H9 (cell line): ENCODE measurements around the gene FRY. TPM values are rescaled to one million over a fixed set of nuclear protein-coding genes. Genes with fewer than 3 reads are reported as not detected.

ENCODE experiments used
- DNase-seq: peaks from one replicate; pipeline ENCODE4 v3.0.0-alpha.2; 2017
- H2AFZ ChIP-seq: one replicate; pipeline ENCODE4 v1.6.1; 2013; ENCODE audit warnings: mild to moderate bottlenecking, low read length, control low read depth, moderate library complexity
- H2AK5ac ChIP-seq: 2 replicates; pipeline ENCODE4 v1.6.1; 2013; ENCODE audit warnings: low read length, control low read depth, mixed read lengths; ENCODE audit not compliant: insufficient read length
- H2BK120ac ChIP-seq: one replicate; pipeline ENCODE4 v1.6.1; 2013; ENCODE audit warnings: low read depth, mild to moderate bottlenecking, low read length, control low read depth, inconsistent platforms; ENCODE audit not compliant: poor library complexity, severe bottlenecking
- H2BK12ac ChIP-seq: 2 replicates; pipeline ENCODE4 v1.6.1; 2013; ENCODE audit warnings: low read length, control low read depth, mixed read lengths, low read depth; ENCODE audit not compliant: insufficient read length
- H2BK15ac ChIP-seq: 2 replicates; pipeline ENCODE4 v1.6.1; 2013; ENCODE audit warnings: low read depth, low read length, control low read depth
- H2BK20ac ChIP-seq: one replicate; pipeline ENCODE4 v1.6.1; 2013; ENCODE audit warnings: low read depth, mild to moderate bottlenecking, low read length, control low read depth, inconsistent platforms; ENCODE audit not compliant: poor library complexity, severe bottlenecking
- H2BK5ac ChIP-seq: 2 replicates; pipeline ENCODE4 v1.6.1; 2013; ENCODE audit warnings: low read length, control low read depth, mixed read lengths; ENCODE audit not compliant: insufficient read length
- H3K14ac ChIP-seq: 2 replicates; pipeline ENCODE4 v1.6.1; 2013; ENCODE audit warnings: low read length, control low read depth; ENCODE audit not compliant: insufficient read depth
- H3K18ac ChIP-seq: 2 replicates; pipeline ENCODE4 v1.6.1; 2013; ENCODE audit warnings: low read depth, mild to moderate bottlenecking, mixed read lengths, low read length, control low read depth; ENCODE audit not compliant: insufficient read length
- H3K23ac ChIP-seq: 2 replicates; pipeline ENCODE4 v1.6.1; 2013; ENCODE audit warnings: low read length, control low read depth, mixed read lengths, low read depth; ENCODE audit not compliant: insufficient read length
- H3K23me2 ChIP-seq: 2 replicates; pipeline ENCODE4 v1.6.1; 2013; ENCODE audit warnings: low read depth, mild to moderate bottlenecking, mixed read lengths, low read length, control low read depth; ENCODE audit not compliant: insufficient read length, poor library complexity, severe bottlenecking
- H3K27ac ChIP-seq: 2 replicates; pipeline ENCODE4 v1.5.1; 2013; ENCODE audit warnings: low read length, control low read depth, mixed read lengths, low read depth; ENCODE audit not compliant: insufficient read length
- H3K27me3 ChIP-seq: 2 replicates; pipeline ENCODE4 v1.6.1; 2013; ENCODE audit warnings: low read length, control low read depth, inconsistent platforms; ENCODE audit not compliant: insufficient read depth
- H3K4ac ChIP-seq: 2 replicates; pipeline ENCODE4 v1.6.1; 2013; ENCODE audit warnings: low read depth, mild to moderate bottlenecking, control low read depth, inconsistent platforms, low read length, moderate library complexity
- H3K4me1 ChIP-seq: 2 replicates; pipeline ENCODE4 v1.6.1; 2013; ENCODE audit warnings: low read length, control low read depth, inconsistent platforms; ENCODE audit not compliant: insufficient read depth
- H3K4me2 ChIP-seq: 2 replicates; pipeline ENCODE4 v1.6.1; 2013; ENCODE audit warnings: low read length, control low read depth, mixed read lengths; ENCODE audit not compliant: insufficient read length, insufficient read depth
- H3K56ac ChIP-seq: 2 replicates; pipeline ENCODE4 v1.6.1; 2013; ENCODE audit warnings: low read depth, mild to moderate bottlenecking, mixed read lengths, low read length, control low read depth; ENCODE audit not compliant: insufficient read length
- H3K79me1 ChIP-seq: 2 replicates; pipeline ENCODE4 v1.6.1; 2013; ENCODE audit warnings: low read depth, mild to moderate bottlenecking, moderate library complexity, low read length, control low read depth, inconsistent platforms; ENCODE audit not compliant: insufficient read depth, poor library complexity, severe bottlenecking
- H3K79me2 ChIP-seq: 2 replicates; pipeline ENCODE4 v1.6.1; 2013; ENCODE audit warnings: low read length, control low read depth, inconsistent platforms; ENCODE audit not compliant: insufficient read depth
- H3K9ac ChIP-seq: 2 replicates; pipeline ENCODE4 v1.6.1; 2013; ENCODE audit warnings: low read length, control low read depth, mixed read lengths; ENCODE audit not compliant: insufficient read length; ENCODE audit errors: extremely low read depth
- H3K9me3 ChIP-seq: one replicate; pipeline ENCODE4 v1.6.1; 2013; ENCODE audit warnings: low read depth, low read length, inconsistent platforms; ENCODE audit not compliant: control insufficient read depth
- H3T11ph ChIP-seq: one replicate; pipeline ENCODE4 v1.6.1; 2013; ENCODE audit warnings: mild to moderate bottlenecking, low read length, control low read depth, inconsistent platforms
- H4K20me1 ChIP-seq: one replicate; pipeline ENCODE4 v1.6.1; 2013; ENCODE audit not compliant: control insufficient read depth, insufficient read length, insufficient read depth
- H4K5ac ChIP-seq: 2 replicates; pipeline ENCODE4 v1.6.1; 2013; ENCODE audit warnings: low read depth, mild to moderate bottlenecking, mixed read lengths, low read length, control low read depth; ENCODE audit not compliant: insufficient read length
- H4K8ac ChIP-seq: replicated peaks from 2 replicates; pipeline ENCODE4 v1.6.1; 2013; ENCODE audit warnings: low read length, control low read depth, mixed read lengths, low read depth; ENCODE audit not compliant: insufficient read length
- H4K91ac ChIP-seq: 2 replicates; pipeline ENCODE4 v1.6.1; 2013; ENCODE audit warnings: low read depth, mild to moderate bottlenecking, moderate library complexity, mixed read lengths, low read length, control low read depth; ENCODE audit not compliant: insufficient read length
- H3K27ac Mint-ChIP-seq, 3 experiments: 2 replicates in 2 of 3; 3 replicates in 1 of 3; pipeline ENCODE4 v1.8.0; 2020 to 2021; ENCODE audit warnings: mixed read lengths in 3 of 3, mild to moderate bottlenecking in 1 of 3, moderate library complexity in 1 of 3
- H3K27me3 Mint-ChIP-seq: 2 replicates; pipeline ENCODE4 v1.8.0; 2021; ENCODE audit warnings: low read depth, mild to moderate bottlenecking, moderate library complexity, mixed read lengths
- H3K36me3 Mint-ChIP-seq, 3 experiments: 2 replicates in 2 of 3; 3 replicates in 1 of 3; pipeline ENCODE4 v1.8.0; 2020 to 2021; ENCODE audit warnings: low read depth in 3 of 3, mixed read lengths in 3 of 3; ENCODE audit not compliant: insufficient read depth in 1 of 3
- H3K4me1 Mint-ChIP-seq, 2 experiments: 2 replicates each; pipeline ENCODE4 v1.8.0; 2020; ENCODE audit warnings: mixed read lengths in 2 of 2
- H3K4me3 Mint-ChIP-seq, 2 experiments: 2 replicates in 1 of 2; 3 replicates in 1 of 2; pipeline ENCODE4 v1.8.0; 2020 to 2021; ENCODE audit warnings: mild to moderate bottlenecking in 2 of 2, mixed read lengths in 2 of 2, moderate library complexity in 1 of 2
- H3K9me3 Mint-ChIP-seq, 2 experiments: 2 replicates in 1 of 2; 3 replicates in 1 of 2; pipeline ENCODE4 v1.8.0; 2020; ENCODE audit warnings: mild to moderate bottlenecking in 2 of 2, mixed read lengths in 2 of 2, moderate library complexity in 1 of 2
- CTCF ChIP-seq: fragments of 200-600 bp; sonication (generic); conservative IDR thresholded peaks from 3 replicates; pipeline ENCODE4 v1.8.0; 2021; ENCODE audit warnings: antibody characterized with exemption, mild to moderate bottlenecking
- WGBS: extraction: QIAGEN DNeasy Blood & Tissue Kit; methylation state at CpG from one replicate; pipeline ENCODE4 v1.1.7; 2013; ENCODE audit warnings: missing lambda C conversion rate, low lambda C conversion rate, mixed read lengths; ENCODE audit not compliant: insufficient read length; ENCODE audit errors: extremely low coverage; 5-methylcytosine and 5-hydroxymethylcytosine counted together
- total RNA-seq: library from RNA; stranded (reverse); gene quantifications from 2 replicates; pipeline ENCODE4 v1.2.1, GENCODE V29; 2021

The FRY gene
- total RNA-seq, 1 experiment from 2014 or later: 5.2 TPM

GRCh38 chr13:32340914-32341313, 309.3 kb downstream of the FRY start:
- WGBS: no CpG with 5 or more reads among the region's 3 CpGs
- Histone ChIP-seq H2AK5ac (no peak overlapping the region), H3K4me2 (no peak overlapping the region), H2BK5ac (no peak overlapping the region), H3K27me3 (no peaks in the 10 kb centered on the region), H4K20me1 (no peaks in the 10 kb centered on the region), H4K91ac (no peak overlapping the region), H3K79me1 (no peaks in the 10 kb centered on the region), H3T11ph (no peak overlapping the region), H3K14ac (no peak overlapping the region), H2BK15ac (no peak overlapping the region), H3K79me2 (no peaks in the 10 kb centered on the region), H3K9me3 (no peaks in the 10 kb centered on the region), H3K18ac (no peak overlapping the region), H2BK20ac (no peak overlapping the region), H3K9ac (no peak overlapping the region), H4K8ac (no peak overlapping the region), H3K27ac (no peak overlapping the region), H4K5ac (no peak overlapping the region), H2BK120ac (no peak overlapping the region), H3K4me1 (no peaks in the 10 kb centered on the region), H3K23ac (no peak overlapping the region), H3K56ac (no peak overlapping the region), H2BK12ac (no peak overlapping the region), H3K23me2 (no peaks in the 10 kb centered on the region), H2AFZ (no peak overlapping the region), H3K4ac (no peak overlapping the region)
- no peak for DNase-seq
- Mint-ChIP-seq H3K4me3 (no peak overlapping the region), H3K36me3 (peaks cover 35 to 54% (median 39%) of the 10 kb centered on the region in 3 experiments), H3K27ac (no peak overlapping the region), H3K27me3 (no peaks in the 10 kb centered on the region), H3K4me1 (peaks cover 3 to 6% of the 10 kb centered on the region in 2 experiments), H3K9me3 (peaks cover 13 to 27% of the 10 kb centered on the region in 2 experiments)
- TF ChIP-seq CTCF: no peak
